GM19193 (cell line): ENCODE data around the gene ARMS2.

Experiments used
- POLR2A ChIP-seq: IDR thresholded peaks from 4 replicates; pipeline ENCODE4 v1.6.1; 2011; ENCODE audit not compliant: insufficient read depth, insufficient read length; ENCODE audit errors: extremely low read depth

Gene ARMS2

DNA sequence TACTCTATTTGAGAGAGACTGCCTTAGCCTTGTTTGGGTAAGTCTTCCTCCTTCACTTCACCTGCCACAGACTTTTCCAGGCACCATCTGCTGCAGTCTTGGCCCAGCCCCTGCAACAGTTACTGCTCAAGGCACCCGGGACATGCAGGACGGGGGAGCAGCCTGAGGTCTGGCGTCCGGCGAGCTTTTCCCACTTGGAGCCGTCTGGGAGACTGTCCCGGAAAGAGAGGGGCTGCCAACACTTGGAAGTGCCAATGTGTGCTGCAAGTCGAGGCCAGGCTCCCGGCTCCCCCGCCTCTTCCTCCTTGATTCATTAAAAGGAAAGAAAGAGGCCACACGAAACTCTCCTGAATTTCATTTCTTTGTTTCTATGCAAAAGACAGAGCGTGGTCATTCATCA lies 20.6 kb downstream of the ARMS2 start:
- TF ChIP-seq POLR2A: no peak

DNA sequence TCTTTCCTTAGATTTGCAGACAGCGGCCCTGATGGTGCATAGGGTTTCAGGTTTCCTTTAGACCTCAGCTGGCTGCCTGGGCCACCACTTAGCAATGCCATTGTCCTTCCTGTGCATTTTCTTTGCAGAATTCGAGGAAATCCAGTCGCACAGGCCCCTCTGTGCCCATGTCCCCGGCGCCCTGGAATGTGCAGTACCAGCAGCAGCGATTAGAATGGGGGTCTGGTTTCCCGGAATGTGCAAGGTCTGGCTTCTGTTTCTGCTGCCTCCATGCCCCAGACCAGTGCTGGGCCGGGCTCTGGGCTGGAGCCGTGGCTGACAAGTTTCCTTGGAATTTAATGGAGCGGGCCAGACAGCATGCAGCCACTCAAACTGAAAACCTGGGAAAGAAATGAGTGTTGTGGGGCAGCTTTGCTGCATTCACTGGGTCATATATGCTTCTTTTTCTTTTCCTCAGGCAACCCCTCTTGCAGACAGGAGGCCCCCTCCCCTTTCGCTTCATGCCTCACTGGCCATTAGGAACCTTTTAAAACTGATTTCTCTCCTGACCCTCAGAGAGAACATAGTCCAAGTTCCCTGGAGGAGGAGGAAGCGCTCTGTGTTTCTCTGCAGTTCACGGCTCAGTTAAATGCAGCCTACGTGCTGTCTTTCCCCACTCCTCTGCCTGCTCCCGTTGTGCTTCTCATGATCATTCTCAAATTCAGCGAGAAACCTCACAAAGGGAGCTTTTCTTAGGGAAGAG lies 21.3 kb downstream of the ARMS2 start:
- TF ChIP-seq POLR2A: no peak

DNA sequence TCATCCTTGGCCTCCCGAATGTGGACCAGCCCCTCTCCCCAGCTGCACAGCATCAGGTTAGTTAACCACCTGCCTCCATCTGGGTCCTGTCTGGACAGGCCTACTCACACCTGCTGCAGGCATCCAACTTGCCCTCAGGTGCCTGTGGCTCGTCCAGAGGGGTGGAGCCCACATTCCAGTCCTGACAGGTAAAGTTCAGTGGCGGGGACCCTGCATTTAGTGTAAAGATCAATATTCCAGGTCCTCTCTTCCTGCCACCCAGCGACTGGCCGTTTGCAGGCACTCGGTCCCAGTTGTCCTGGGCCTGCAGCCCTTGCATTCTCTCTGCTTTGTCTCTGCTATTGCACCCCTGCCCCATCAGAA lies 21.9 kb downstream of the ARMS2 start:
- no peak for TF ChIP-seq POLR2A

GRCh38 chr10:122477436-122477835 lies 23.0 kb downstream of the ARMS2 start:
- TF ChIP-seq POLR2A: no peak

GRCh38 chr10:122478971-122479370 lies 24.5 kb downstream of the ARMS2 start:
- no peak for TF ChIP-seq POLR2A

DNA sequence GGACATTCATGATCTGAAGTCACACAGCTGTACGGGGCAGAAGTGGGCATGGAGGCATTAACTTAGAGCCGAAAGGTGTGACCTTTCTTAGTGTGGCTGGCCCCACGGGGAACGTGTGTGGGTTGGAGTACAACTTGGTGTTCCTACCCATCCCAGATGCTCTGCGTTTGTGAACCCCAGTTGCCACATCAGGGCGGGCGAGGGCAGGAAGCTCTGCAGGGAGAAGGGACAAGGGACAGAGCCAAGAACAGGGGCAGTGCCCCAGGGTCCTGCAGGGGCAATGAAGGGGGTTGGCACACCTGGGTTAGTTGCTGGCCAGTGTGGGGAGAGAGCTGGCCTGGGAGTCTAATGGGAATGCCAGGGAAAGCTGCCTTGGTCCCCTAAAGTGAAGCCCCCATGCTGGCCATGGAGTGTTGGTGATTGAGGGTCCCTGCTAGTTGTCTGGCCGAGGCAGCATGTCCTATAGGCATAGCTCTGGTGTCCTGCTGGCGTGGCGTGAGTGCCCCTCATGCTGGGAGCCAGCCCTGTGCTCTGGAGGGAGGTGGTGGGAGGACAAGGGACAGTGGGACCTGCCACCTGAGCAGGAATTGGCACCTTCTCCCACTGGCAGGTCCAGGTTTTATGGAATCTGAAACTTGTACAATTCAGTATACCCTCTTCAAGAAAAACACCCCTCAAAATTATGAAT lies 25.8 kb downstream of the ARMS2 start:
- TF ChIP-seq POLR2A: no peak

DNA sequence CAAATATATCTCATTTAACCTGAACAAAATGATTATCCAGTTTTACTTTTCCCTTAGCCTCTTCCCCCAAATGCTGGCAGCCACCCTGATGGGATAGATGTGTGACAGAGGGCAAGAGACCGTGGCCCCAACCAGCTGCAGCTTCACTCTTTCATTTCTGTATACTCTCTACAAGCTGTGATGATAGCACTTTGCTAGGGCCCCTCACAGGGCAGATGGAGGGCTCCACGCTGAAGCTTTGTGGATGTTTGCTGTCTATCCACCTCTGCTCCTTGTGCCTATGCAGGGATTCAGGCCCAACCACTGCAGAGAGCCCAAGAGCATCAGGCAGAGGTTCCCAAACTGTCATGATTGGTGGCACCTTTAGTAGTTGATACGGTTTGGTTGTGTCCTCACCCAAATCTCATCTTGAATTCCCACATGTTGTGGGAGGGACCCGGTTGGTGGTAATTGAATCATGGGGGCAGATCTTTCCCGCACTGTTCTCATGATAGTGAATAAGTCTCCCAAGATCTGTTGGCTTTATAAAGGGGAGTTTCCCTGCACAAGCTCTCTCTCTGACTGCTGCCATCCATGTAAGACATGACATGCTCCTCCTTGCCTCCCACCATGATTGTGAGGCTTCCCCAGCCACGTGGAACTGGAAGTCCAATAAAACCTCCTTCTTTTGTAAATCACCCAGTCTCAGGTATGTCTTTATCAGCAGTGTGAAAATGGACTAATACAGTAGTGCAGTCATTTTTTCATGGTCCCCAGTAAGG lies 27.0 kb downstream of the ARMS2 start:
- TF ChIP-seq POLR2A: no peak

DNA sequence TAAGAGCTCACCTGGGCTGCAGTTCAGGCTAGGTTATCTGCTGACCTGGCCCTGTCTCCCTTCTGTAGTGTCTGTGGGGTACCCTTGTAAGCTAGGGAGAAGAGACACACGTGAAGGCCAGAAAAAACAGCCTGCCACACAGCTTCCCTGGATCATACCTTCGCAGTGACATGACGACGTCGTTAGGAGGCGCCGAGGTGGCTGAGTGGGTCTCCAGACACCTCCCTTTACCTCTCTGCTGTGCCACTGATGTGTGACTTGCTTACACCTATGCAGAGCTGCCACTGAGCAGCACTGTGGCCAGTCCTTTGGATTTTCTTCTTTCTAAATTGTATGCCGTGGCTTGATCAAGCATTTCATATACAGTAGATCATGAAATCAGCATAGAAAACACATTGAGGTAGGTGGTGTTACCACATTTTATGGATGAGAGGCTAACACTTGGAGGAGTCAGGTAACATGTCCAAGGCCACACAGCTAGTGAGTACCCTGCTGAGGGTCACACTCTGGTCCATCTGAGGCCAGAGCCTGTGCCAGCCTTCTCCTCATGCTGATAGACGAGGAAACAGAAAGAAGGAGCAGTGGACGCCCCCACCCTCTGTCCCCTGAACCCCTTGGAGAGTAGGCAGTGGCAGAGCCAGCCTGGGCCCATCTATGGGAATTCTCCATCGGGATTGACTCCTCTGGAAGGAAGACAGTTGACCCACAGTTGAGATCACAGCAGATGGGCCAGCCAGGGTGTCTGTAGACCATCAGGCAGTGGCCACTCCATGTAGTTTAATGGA lies 30.0 kb downstream of the ARMS2 start:
- TF ChIP-seq POLR2A: no peak

DNA sequence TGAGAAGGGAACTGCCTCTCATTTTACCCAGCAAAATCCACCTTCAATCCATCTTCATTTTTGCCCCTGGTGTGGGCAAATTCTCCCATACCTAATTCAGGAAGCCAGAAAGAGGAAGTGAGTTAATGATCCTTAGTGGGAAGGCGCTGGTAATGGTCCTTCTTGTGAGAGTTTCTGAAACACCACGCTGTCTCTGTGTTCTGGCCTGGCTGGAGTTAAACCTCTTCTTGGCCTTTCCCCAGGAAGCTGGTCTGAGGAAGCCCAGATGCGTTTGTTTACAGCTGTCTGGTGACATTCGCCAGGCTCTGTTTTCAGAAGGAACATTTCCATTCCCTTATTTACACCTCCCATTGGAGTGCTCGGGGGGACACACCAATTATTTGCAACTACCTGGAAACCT lies 31.2 kb downstream of the ARMS2 start:
- no peak for TF ChIP-seq POLR2A

- no peak for TF ChIP-seq POLR2A
Observed at GRCh38 chr10:122486406-122487080, 32.1 kb downstream of the ARMS2 start.

DNA sequence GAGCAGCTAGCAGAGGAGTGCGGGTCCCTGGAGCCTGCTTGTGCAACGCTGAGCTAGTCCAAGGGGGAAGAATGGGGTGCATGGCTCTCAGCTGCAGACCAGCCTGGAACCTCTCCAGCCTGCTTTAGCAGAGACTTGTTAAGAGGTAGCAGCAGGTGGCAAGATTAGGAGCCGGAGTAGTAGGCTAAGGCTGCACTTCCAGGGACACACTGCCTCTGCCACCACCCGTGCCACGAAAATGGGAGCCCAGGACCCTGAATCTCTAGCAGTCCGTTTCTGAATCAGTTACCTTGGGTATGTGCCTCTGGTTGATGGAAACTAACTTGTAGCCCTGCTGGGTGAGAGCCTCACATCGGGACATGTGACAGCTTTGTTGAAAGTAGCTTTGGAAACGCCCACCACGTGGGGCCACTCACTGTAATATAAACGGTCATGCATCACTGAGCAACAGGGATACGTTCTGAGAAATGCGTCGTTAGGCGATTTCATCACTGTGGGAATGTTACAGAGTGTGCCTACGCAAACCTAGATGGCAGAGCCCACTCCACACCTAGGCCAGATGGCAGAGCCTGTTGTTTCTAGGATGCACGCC lies 32.8 kb downstream of the ARMS2 start:
- TF ChIP-seq POLR2A: no peak

GRCh38 chr10:122490268-122490667 lies 35.8 kb downstream of the ARMS2 start:
- no peak for TF ChIP-seq POLR2A

DNA sequence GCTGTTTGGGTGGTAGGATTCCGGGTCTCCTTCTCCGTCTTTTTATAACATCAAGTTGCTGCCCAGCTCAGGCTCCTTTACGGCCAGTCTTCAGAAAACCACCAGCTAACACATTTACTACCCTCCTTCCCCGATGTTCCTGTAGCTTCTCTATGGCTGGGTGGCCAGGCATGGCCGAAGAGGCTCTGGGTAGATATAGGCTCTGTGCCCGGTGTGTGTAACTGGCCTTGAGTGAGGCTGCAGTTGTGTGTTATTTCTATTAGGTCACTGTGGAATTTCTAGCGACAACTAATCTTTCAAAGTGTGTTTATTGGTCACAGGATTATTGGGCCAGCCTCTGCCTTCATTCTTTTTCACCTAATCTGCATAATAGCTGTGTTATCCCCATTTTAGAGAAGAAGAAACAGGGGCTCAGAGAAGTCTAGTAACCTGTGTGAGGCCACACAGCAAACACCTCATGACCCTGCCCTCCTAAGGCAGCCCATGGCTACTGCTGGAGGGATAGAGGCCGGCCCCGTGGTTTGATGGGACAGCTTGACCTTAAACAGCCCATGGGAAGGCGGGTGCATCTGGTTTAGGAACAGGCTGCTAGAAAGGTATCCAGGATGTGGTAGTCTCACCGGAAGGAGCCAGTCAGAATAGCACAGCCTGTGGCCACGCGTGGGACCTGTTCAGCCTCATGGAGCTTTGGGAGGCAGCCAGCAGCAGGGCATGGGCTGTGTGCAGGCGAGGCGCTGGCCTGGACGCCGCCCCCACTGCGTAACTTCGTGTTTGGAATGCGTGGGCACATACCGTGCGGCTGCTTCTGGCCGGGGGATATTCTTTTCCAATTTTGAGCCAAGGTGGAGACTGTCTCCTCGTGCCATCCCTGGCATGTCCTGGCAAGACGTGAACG lies 36.6 kb downstream of the ARMS2 start:
- no peak for TF ChIP-seq POLR2A
